Measurements from ENCODE around the gene DHRS1. TPM values are rescaled to one million over a fixed set of nuclear protein-coding genes. Genes with fewer than 3 reads are reported as not detected.
A peak's percentile ranks its signal among the peaks of the same experiment; 100 is the strongest.

Gene DHRS1
- total and polyA plus RNA-seq, 8 donors = 24.9 to 55.5 (median 42.6) TPM

DNA sequence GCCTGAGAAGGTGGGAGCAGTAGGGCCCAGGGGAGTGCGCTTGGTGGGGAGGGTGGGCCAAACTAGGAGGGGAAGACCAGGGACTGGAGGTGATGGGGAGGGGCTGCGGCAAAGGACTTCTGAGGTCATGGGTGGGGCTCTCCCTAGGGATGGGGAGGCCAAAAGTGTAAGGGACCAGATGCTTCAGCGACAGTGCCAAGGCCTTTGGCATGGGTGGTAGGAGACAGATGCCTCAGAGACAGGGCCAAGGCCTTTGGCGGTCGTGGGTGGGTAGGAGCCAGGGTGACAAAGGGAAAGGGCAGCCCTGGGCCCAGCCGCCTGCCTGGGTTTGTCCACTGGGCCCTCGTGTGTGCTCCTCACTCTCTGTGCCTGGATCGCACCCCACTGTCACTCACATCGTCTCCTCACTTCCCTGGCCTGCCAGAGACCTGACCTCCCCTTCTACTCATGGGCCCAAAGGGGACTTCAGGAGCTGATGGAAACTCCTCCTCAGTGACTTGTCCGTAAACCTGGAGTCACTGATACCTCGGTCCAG lies 15.0 kb downstream of the DHRS1 start:
- H3K27ac ChIP-seq = no peak overlapping the region
- ATAC-seq = no peak
- intact Hi-C loops (cut with DNase I) = no loop called here
- H3K27me3 ChIP-seq = no peaks in the 10 kb centered on the region
- no peaks in the 10 kb centered on the region for H3K9me3 ChIP-seq
- no peak for DNase-seq
- TF ChIP-seq, protein P1, sequence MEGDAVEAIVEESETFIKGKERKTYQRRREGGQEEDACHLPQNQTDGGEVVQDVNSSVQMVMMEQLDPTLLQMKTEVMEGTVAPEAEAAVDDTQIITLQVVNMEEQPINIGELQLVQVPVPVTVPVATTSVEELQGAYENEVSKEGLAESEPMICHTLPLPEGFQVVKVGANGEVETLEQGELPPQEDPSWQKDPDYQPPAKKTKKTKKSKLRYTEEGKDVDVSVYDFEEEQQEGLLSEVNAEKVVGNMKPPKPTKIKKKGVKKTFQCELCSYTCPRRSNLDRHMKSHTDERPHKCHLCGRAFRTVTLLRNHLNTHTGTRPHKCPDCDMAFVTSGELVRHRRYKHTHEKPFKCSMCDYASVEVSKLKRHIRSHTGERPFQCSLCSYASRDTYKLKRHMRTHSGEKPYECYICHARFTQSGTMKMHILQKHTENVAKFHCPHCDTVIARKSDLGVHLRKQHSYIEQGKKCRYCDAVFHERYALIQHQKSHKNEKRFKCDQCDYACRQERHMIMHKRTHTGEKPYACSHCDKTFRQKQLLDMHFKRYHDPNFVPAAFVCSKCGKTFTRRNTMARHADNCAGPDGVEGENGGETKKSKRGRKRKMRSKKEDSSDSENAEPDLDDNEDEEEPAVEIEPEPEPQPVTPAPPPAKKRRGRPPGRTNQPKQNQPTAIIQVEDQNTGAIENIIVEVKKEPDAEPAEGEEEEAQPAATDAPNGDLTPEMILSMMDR (IDR thresholded peaks at IDR 0.05) = no peak
- H3K4me1 ChIP-seq = peaks cover 0 to 34% of the 10 kb centered on the region in 2 donors
- peaks cover 0 to 11% of the 10 kb centered on the region in 2 donors for H3K36me3 ChIP-seq
- no peak overlapping the region for H3K4me3 ChIP-seq

DNA sequence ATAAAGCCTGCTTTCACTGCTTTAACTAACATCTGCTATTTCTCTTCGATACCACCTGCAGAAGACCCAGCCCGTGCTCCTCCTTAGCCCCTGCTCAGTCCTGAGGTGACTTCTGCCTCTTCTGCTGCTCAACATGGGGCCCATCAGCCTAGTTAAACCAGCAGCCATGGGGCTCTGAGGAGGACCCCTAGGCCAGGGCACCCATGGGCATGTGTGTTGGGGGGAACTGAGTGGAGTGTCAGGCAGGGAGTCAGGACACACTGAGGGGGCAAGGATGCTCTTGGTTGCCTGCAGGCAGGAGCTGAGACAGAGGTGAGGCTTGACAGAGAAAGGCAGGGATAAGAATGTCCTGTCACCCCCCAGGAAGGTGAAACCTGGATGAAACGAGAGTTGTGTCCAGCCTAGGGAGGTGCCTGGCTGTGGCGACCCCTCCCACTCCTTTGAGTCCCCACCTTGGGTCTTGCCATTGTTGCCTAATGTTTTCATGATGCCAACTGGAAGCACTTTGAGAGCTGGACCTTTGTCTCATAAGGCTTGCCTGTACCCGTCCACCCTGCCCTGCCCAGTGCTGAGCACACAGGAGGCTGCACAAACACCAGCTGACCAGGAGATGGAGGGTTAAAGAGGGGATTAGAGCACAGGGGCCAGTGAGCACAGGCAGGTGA lies 15.7 kb downstream of the DHRS1 start:
- Histone ChIP-seq H3K4me1 (peaks cover 0 to 41% of the 10 kb centered on the region in 2 donors), H3K27ac (no peak overlapping the region), H3K36me3 (peaks cover 0 to 5% of the 10 kb centered on the region in 2 donors), H3K9me3 (no peaks in the 10 kb centered on the region), H3K27me3 (no peaks in the 10 kb centered on the region), H3K4me3 (no peak overlapping the region)
- DNase-seq = no peak
- TF ChIP-seq, protein P1 (IDR thresholded peaks at IDR 0.05) = no peak
- intact Hi-C loops (cut with DNase I) = no loop called here
- no peak for ATAC-seq

DNA sequence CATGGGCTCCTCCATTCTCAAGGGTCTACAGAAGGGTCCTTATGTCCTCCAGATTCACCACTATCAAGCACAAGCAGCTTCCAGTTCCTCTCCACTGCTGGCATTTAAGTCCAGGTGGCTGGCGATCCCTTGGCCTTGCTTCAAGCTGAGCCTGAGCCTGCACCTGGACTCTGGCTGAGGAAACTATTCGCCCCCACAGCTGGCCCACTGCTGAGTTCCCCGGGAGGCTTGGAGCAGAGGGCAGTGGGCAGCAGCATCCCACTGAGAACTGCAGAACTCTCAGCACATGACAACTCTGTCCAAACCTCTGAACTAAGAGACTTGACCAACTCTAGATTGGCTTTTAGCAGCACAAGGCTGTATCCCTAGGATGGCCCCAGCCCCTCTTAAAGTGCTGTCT lies 16.8 kb downstream of the DHRS1 start:
- no peak overlapping the region for H3K27ac ChIP-seq
- DNase-seq (peak in 1 of 4 donors; percentile 53), ATAC-seq (peak; percentile 10)
- no peak overlapping the region for H3K4me3 ChIP-seq
- peaks cover 0 to 53% of the 10 kb centered on the region in 2 donors for H3K4me1 ChIP-seq
- no peaks in the 10 kb centered on the region for H3K9me3 ChIP-seq
- no peaks in the 10 kb centered on the region for H3K27me3 ChIP-seq
- TF ChIP-seq, protein P1 (IDR thresholded peaks at IDR 0.05) = no peak
- H3K36me3 ChIP-seq = no peaks in the 10 kb centered on the region
- intact Hi-C loops (cut with DNase I) = no loop called here

DNA sequence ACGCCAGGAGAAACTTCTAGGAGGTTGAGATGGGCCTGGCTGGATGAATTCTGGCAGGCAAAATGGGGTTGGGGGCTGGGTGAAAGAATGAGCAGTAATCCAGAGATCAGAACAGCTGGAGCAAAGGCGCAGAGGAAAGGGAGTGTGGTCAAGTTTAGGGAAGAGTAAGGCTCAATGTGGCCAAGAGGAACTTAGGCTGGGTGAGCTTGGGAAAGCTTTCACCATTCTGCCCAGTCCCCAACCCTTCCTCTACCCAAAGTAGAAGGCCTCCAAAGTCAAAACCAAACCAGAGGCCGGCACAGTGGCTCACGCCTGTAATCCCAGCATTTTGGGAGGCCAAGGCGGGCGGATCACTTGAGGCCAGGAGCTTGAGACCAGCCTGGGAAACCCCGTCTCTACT lies 17.9 kb downstream of the DHRS1 start:
- intact Hi-C loops (cut with DNase I) = no loop called here
- DNase-seq = no peak
- H3K27ac ChIP-seq = peak overlapping the region in 1 of 2 donors; percentile 74
- H3K4me3 ChIP-seq = no peak overlapping the region
- peaks cover 0 to 64% of the 10 kb centered on the region in 2 donors for H3K4me1 ChIP-seq
- H3K36me3 ChIP-seq = no peaks in the 10 kb centered on the region
- TF ChIP-seq, protein P1 (IDR thresholded peaks at IDR 0.05) = no peak
- ATAC-seq = peak; percentile 28
- no peaks in the 10 kb centered on the region for H3K27me3 ChIP-seq
- no peaks in the 10 kb centered on the region for H3K9me3 ChIP-seq

DNA sequence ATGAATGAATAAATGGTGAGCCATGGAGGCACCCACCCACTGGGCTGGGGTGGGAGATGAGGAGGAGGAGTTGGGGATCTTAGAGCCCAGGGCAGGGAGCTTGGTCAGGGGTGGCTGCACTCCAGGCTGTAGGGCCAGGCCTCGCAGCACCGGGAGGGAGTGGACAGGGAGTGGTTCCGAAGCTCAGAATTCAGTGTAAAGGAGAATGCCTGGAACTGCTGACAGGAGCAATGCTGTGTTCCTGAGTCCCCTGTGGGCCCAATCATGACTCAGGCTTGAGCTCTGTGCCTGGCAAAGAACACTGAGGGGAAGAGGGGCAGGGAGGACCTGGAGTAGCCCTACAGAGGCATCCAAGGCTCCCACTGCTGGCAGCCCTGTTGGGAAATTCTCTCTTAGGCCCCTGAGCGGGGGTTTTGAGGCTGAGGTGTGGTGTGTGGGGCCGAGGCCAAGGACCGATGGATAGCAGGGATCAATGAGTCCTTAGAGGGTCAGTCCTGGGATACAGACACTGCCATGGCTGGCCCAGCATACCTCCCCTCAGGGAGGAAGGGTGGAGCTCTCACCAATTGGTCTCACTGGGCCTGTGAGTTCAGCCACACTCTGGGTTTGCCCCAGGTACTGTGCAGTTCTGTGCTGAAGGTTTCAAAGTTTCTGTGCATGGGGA lies 18.7 kb downstream of the DHRS1 start:
- DNase-seq (no peak), ATAC-seq (no peak)
- Histone ChIP-seq H3K27me3 (no peaks in the 10 kb centered on the region), H3K36me3 (no peaks in the 10 kb centered on the region), H3K27ac (peak overlapping the region in 1 of 2 donors; percentile 74), H3K4me3 (no peak overlapping the region), H3K4me1 (peaks cover 0 to 70% of the 10 kb centered on the region in 2 donors), H3K9me3 (no peaks in the 10 kb centered on the region)
- intact Hi-C loops (cut with DNase I) = no loop called here
- TF ChIP-seq, protein P1 (IDR thresholded peaks at IDR 0.05) = no peak

Measured in left lung (tissue), 10 donors.